ENCODE data around the gene COL5A1.

The COL5A1 gene

DNA sequence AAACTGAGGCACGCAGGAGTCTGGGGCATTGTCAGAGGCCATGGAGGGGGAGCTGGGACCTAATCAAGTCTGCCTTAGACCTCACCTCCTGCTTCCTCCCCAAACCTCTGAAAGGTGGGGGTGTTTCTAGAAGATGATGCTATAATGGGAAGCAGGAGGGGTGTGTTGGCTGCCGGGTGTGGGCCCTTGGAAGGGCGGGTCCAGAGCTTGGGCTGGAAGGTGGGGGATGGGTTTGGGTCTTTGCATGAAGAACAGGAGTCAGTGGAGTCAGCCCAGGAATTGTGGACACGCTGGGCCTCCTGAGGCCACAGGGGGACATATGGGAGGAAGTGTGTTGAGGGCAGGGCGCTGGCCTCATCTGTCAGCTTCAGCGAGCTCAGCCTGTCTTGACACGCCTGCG, 138.0 kb downstream of the COL5A1 start:
- no peaks in the 10 kb centered on the region for H3K4me1 Mint-ChIP-seq (ENCODE audit: low read depth)
- no peaks in the 10 kb centered on the region for H3K9me3 Mint-ChIP-seq
- no peak overlapping the region for H3K27ac Mint-ChIP-seq
- no peaks in the 10 kb centered on the region for H3K27me3 Mint-ChIP-seq (ENCODE audit: low read depth)
- no peaks in the 10 kb centered on the region for H3K36me3 Mint-ChIP-seq (ENCODE audit: low read depth)
- H3K4me3 Mint-ChIP-seq: no peak overlapping the region

- Mint-ChIP-seq H3K27ac (no peak overlapping the region), H3K27me3 (ENCODE audit: low read depth) (no peaks in the 10 kb centered on the region), H3K4me1 (ENCODE audit: low read depth) (no peaks in the 10 kb centered on the region), H3K4me3 (no peak overlapping the region), H3K9me3 (no peaks in the 10 kb centered on the region), H3K36me3 (ENCODE audit: low read depth) (no peaks in the 10 kb centered on the region)
Measured at GRCh38 chr9:134781591-134782302, 140.1 kb downstream of the COL5A1 start.

- H3K27ac Mint-ChIP-seq: no peak overlapping the region
- H3K9me3 Mint-ChIP-seq: no peaks in the 10 kb centered on the region
- H3K4me1 Mint-ChIP-seq (ENCODE audit: low read depth): no peaks in the 10 kb centered on the region
- no peak overlapping the region for H3K4me3 Mint-ChIP-seq
- H3K36me3 Mint-ChIP-seq (ENCODE audit: low read depth): no peaks in the 10 kb centered on the region
- H3K27me3 Mint-ChIP-seq (ENCODE audit: low read depth): no peaks in the 10 kb centered on the region
Measured at GRCh38 chr9:134782921-134783698, 141.5 kb downstream of the COL5A1 start.

GRCh38 chr9:134783699-134784039, 142.1 kb downstream of the COL5A1 start:
- no peaks in the 10 kb centered on the region for H3K36me3 Mint-ChIP-seq (ENCODE audit: low read depth)
- no peak overlapping the region for H3K4me3 Mint-ChIP-seq
- H3K27me3 Mint-ChIP-seq (ENCODE audit: low read depth): no peaks in the 10 kb centered on the region
- H3K4me1 Mint-ChIP-seq (ENCODE audit: low read depth): no peaks in the 10 kb centered on the region
- H3K27ac Mint-ChIP-seq: no peak overlapping the region
- H3K9me3 Mint-ChIP-seq: no peaks in the 10 kb centered on the region

GRCh38 chr9:134784577-134785305, 143.1 kb downstream of the COL5A1 start:
- Mint-ChIP-seq H3K27ac (no peak overlapping the region), H3K4me1 (ENCODE audit: low read depth) (no peaks in the 10 kb centered on the region), H3K27me3 (ENCODE audit: low read depth) (no peaks in the 10 kb centered on the region), H3K36me3 (ENCODE audit: low read depth) (no peaks in the 10 kb centered on the region), H3K9me3 (no peaks in the 10 kb centered on the region), H3K4me3 (no peak overlapping the region)

- Mint-ChIP-seq H3K9me3 (no peaks in the 10 kb centered on the region), H3K4me3 (no peak overlapping the region), H3K27ac (no peak overlapping the region), H3K36me3 (ENCODE audit: low read depth) (no peaks in the 10 kb centered on the region), H3K4me1 (ENCODE audit: low read depth) (no peaks in the 10 kb centered on the region), H3K27me3 (ENCODE audit: low read depth) (no peaks in the 10 kb centered on the region)
Measured at GRCh38 chr9:134785325-134786108, 143.9 kb downstream of the COL5A1 start.

- Mint-ChIP-seq H3K4me1 (ENCODE audit: low read depth) (no peaks in the 10 kb centered on the region), H3K27ac (no peak overlapping the region), H3K27me3 (ENCODE audit: low read depth) (no peaks in the 10 kb centered on the region), H3K4me3 (no peak overlapping the region), H3K9me3 (no peaks in the 10 kb centered on the region), H3K36me3 (ENCODE audit: low read depth) (no peaks in the 10 kb centered on the region)
Measured at GRCh38 chr9:134787601-134788531, 146.3 kb downstream of the COL5A1 start.

DNA sequence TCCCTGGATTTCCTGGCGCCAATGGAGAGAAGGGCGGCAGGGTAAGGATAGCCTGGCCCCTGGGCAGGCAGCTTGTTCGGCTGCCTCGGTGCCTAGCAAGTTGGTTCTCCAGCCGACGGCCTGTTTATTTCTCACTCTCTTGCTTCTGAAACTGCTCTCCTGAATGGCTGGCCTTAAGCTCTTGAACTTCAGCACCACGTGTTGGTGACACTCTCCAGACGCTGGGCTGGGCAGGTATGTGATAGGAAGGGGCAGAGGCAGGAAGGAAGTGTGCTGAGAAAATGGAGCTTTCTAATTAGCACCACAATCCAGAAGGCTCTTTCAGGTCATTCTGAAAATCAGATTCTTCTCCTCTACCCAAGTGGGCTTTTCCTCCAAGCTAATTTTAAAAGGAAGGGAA, 147.6 kb downstream of the COL5A1 start:
- Mint-ChIP-seq H3K36me3 (ENCODE audit: low read depth) (no peaks in the 10 kb centered on the region), H3K27ac (no peak overlapping the region), H3K27me3 (ENCODE audit: low read depth) (no peaks in the 10 kb centered on the region), H3K4me3 (no peak overlapping the region), H3K9me3 (no peaks in the 10 kb centered on the region), H3K4me1 (ENCODE audit: low read depth) (no peaks in the 10 kb centered on the region)

GRCh38 chr9:134791009-134791408, 149.4 kb downstream of the COL5A1 start:
- H3K27me3 Mint-ChIP-seq (ENCODE audit: low read depth): no peaks in the 10 kb centered on the region
- H3K4me3 Mint-ChIP-seq: no peak overlapping the region
- H3K27ac Mint-ChIP-seq: no peak overlapping the region
- H3K4me1 Mint-ChIP-seq (ENCODE audit: low read depth): no peaks in the 10 kb centered on the region
- no peaks in the 10 kb centered on the region for H3K36me3 Mint-ChIP-seq (ENCODE audit: low read depth)
- no peaks in the 10 kb centered on the region for H3K9me3 Mint-ChIP-seq

- no peaks in the 10 kb centered on the region for H3K27me3 Mint-ChIP-seq (ENCODE audit: low read depth)
- H3K9me3 Mint-ChIP-seq: no peaks in the 10 kb centered on the region
- no peak overlapping the region for H3K27ac Mint-ChIP-seq
- H3K4me3 Mint-ChIP-seq: no peak overlapping the region
- H3K36me3 Mint-ChIP-seq (ENCODE audit: low read depth): no peaks in the 10 kb centered on the region
- H3K4me1 Mint-ChIP-seq (ENCODE audit: low read depth): no peaks in the 10 kb centered on the region
Measured at GRCh38 chr9:134792627-134793026, 151.0 kb downstream of the COL5A1 start.

DNA sequence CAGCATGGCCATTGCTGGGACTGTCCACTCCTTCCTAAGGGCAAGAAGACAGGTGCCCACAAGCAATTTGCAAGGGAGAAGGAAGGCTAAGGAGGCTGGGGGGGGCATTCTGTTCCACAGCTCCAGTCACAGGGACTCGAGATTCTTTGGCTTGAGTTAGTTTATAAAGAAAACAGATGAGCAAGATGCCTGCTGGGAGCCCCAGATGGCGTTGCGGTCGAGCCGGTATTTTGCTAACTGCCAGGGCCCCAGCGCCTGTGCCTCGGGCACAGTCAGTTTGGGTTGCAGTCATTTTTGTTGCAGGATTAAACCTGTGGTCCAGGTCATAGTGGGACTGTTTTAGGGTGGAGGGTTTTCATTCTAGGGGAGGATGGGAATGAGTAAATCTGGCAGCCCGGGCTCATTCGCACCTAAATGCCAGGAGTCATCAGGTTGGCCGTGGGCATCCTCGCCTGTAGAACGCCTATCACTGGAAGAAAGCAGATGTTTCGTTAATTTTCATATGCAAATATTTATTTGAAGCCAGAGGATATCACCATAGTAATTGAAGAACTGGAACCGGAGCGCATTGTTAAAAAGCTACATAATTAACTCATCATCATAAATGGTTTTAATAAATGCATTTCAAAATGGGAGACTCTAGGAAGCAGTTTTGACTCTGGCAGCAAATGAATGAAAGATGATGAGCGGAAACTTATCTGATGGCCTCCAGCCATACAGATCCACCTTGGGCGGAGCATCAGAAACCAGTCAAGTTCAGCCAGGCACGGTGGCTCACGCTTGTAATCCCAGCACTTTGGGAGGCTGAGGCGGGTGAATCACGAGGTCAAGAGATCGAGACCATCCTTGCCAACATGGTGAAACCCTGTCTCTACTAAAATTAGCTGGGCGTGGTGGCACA, 151.9 kb downstream of the COL5A1 start:
- Mint-ChIP-seq H3K4me1 (ENCODE audit: low read depth) (no peaks in the 10 kb centered on the region), H3K36me3 (ENCODE audit: low read depth) (no peaks in the 10 kb centered on the region), H3K9me3 (no peaks in the 10 kb centered on the region), H3K27me3 (ENCODE audit: low read depth) (no peaks in the 10 kb centered on the region), H3K4me3 (no peak overlapping the region), H3K27ac (no peak overlapping the region)

DNA sequence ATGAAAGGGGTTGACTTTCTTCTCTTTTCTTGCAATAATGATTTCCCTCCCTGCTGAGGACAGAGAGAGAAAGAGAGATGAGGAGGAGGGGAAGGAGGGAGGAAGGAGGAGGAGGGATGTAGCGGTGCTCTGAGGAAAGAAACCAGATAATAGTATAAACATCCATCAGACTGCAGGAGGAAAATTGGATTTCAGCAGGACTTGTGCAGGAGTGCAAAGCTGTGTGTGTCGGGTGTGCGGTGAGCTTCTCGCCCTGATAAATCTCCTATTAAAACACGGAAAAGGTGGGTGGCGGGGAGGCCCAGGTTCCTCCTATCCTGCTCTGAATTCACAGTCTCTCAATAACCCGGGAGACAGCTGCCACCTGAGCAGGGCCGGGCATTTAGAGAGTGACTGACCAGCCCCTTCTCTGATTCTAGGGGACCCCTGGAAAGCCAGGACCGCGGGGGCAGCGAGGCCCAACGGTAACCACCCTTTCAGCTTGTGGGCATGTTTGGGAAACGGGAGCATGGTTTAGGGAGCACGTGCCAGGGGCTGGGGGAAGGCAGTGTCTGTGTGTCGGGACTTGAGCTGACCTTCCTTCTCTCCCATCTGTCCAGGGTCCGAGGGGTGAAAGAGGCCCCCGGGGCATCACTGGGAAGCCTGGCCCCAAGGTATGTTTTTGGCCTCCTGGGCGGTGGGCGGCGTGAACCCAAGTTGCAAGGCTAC, 153.2 kb downstream of the COL5A1 start:
- H3K36me3 Mint-ChIP-seq (ENCODE audit: low read depth): no peaks in the 10 kb centered on the region
- H3K27me3 Mint-ChIP-seq (ENCODE audit: low read depth): no peaks in the 10 kb centered on the region
- no peak overlapping the region for H3K4me3 Mint-ChIP-seq
- no peaks in the 10 kb centered on the region for H3K4me1 Mint-ChIP-seq (ENCODE audit: low read depth)
- no peaks in the 10 kb centered on the region for H3K9me3 Mint-ChIP-seq
- H3K27ac Mint-ChIP-seq: no peak overlapping the region
